H1 (cell line): Measurements from ENCODE around the gene GPC6. TPM values are rescaled to one million over a fixed set of nuclear protein-coding genes. Genes with fewer than 3 reads are reported as not detected.

Experiments
- CBX8 ChIP-seq: fragments of 300-800, 300-1000 bp; sonication (generic); IDR thresholded peaks from 2 replicates; pipeline ENCODE4 v1.7.1; 2016; ENCODE audit warnings: low read depth, low read length, borderline replicate concordance
- CHD2 ChIP-seq: IDR thresholded peaks from 2 replicates; pipeline ENCODE4 v1.6.1; 2012; ENCODE audit warnings: low read length, improper control_type of control experiment
- CTBP2 ChIP-seq: IDR thresholded peaks from 2 replicates; pipeline ENCODE4 v1.7.0; 2011; ENCODE audit warnings: borderline replicate concordance, mild to moderate bottlenecking, moderate library complexity, mixed read lengths, low read length; ENCODE audit not compliant: insufficient read depth, insufficient read length
- EP300 ChIP-seq, 2 experiments: IDR thresholded peaks; 1 replicate in 1 of 2; 2 replicates in 1 of 2; pipeline ENCODE4 v1.6.1; 2011 to 2012; ENCODE audit warnings: low read depth in 2 of 2, low read length in 2 of 2, mild to moderate bottlenecking in 2 of 2, borderline replicate concordance in 1 of 2, inconsistent platforms in 1 of 2, moderate library complexity in 1 of 2
- GTF2F1 ChIP-seq: IDR thresholded peaks from 2 replicates; pipeline ENCODE4 v1.6.1; 2012; ENCODE audit warnings: low read depth, low read length, improper control_type of control experiment, borderline replicate concordance
- KDM5A ChIP-seq: fragments of 200-600 bp; IDR thresholded peaks from 2 replicates; pipeline ENCODE4 v1.7.1; 2012; ENCODE audit warnings: mild to moderate bottlenecking, low read length, inconsistent platforms, mixed read lengths
- SIRT6 ChIP-seq: IDR thresholded peaks from one replicate; pipeline ENCODE4 v1.7.1; 2012; ENCODE audit warnings: low read length, inconsistent platforms
- SIX5 ChIP-seq: IDR thresholded peaks from 2 replicates; pipeline ENCODE4 v1.6.1; 2011; ENCODE audit warnings: mild to moderate bottlenecking, low read depth, low read length
- TEAD4 ChIP-seq: IDR thresholded peaks from 2 replicates; pipeline ENCODE4 v1.6.1; 2012; ENCODE audit warnings: low read depth, low read length, inconsistent platforms, mixed read lengths
- polyA plus RNA-seq, 7 experiments: library from polyadenylated mRNA; depleted of rRNA in 3 of 7; stranded (reverse) in 5 of 7; unstranded in 2 of 7; fragments of >200 nt in 5 of 7; fragments of 200-250 nt in 2 of 7; gene quantifications; 1 replicate in 5 of 7; 2 replicates in 1 of 7; 4 replicates in 1 of 7; pipeline versions ENCODE4 v1.2.1 to v1.2.3, GENCODE V29; 2011 to 2013; ENCODE audit warnings: missing spikeins in 2 of 7, mixed read lengths in 2 of 7
- total RNA-seq: library from RNA; stranded (reverse); fragmentation: NEBNext Ultra II Directional; extraction: Animal tissue kit (Norgen Biotek cat#: 25700); gene quantifications from 2 replicates; pipeline ENCODE4 v1.2.1, GENCODE V29; 2021
- TF ChIP-seq, protein P1 (sequence below): fragments of 300-600 bp; sonication (generic); IDR thresholded peaks from 2 replicates; pipeline ENCODE4 v1.7.1; 2012; ENCODE audit warnings: low read length, moderate library complexity, mild to moderate bottlenecking, inconsistent platforms; ENCODE audit not compliant: insufficient replicate concordance
- TF ChIP-seq, protein P2 (sequence below): IDR thresholded peaks from 2 replicates; pipeline ENCODE4 v1.6.1; 2011; ENCODE audit warnings: low read length, improper control_type of control experiment

GPC6 gene
- total and polyA plus RNA-seq, 2 of the 8 experiments (the other 6 are each of a cell fraction or from before 2014, with no cell fraction given) = 5.4 to 12.0 TPM

DNA sequence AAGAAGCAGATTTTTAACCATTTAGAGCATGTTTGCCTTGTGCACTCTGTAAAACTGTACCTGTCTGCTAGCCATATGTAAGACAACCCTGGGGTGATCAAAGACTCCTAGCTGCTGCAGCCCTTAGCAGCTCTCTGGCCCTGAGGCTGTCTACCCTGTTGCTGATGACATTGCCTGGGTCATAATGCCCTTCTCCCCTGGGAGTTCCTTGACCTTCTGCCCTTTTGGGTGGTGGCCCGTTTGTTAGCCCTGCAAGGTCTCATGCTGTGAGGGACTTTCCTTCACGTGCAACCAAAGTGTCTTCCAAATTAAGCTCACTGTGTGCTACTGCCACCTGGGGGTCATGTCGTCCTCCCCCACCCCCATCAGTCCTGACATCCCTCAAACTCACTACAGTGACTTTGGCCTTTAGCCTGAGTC, 7.4 kb downstream of the GPC6 start (continued):
- TF ChIP-seq, protein P1, sequence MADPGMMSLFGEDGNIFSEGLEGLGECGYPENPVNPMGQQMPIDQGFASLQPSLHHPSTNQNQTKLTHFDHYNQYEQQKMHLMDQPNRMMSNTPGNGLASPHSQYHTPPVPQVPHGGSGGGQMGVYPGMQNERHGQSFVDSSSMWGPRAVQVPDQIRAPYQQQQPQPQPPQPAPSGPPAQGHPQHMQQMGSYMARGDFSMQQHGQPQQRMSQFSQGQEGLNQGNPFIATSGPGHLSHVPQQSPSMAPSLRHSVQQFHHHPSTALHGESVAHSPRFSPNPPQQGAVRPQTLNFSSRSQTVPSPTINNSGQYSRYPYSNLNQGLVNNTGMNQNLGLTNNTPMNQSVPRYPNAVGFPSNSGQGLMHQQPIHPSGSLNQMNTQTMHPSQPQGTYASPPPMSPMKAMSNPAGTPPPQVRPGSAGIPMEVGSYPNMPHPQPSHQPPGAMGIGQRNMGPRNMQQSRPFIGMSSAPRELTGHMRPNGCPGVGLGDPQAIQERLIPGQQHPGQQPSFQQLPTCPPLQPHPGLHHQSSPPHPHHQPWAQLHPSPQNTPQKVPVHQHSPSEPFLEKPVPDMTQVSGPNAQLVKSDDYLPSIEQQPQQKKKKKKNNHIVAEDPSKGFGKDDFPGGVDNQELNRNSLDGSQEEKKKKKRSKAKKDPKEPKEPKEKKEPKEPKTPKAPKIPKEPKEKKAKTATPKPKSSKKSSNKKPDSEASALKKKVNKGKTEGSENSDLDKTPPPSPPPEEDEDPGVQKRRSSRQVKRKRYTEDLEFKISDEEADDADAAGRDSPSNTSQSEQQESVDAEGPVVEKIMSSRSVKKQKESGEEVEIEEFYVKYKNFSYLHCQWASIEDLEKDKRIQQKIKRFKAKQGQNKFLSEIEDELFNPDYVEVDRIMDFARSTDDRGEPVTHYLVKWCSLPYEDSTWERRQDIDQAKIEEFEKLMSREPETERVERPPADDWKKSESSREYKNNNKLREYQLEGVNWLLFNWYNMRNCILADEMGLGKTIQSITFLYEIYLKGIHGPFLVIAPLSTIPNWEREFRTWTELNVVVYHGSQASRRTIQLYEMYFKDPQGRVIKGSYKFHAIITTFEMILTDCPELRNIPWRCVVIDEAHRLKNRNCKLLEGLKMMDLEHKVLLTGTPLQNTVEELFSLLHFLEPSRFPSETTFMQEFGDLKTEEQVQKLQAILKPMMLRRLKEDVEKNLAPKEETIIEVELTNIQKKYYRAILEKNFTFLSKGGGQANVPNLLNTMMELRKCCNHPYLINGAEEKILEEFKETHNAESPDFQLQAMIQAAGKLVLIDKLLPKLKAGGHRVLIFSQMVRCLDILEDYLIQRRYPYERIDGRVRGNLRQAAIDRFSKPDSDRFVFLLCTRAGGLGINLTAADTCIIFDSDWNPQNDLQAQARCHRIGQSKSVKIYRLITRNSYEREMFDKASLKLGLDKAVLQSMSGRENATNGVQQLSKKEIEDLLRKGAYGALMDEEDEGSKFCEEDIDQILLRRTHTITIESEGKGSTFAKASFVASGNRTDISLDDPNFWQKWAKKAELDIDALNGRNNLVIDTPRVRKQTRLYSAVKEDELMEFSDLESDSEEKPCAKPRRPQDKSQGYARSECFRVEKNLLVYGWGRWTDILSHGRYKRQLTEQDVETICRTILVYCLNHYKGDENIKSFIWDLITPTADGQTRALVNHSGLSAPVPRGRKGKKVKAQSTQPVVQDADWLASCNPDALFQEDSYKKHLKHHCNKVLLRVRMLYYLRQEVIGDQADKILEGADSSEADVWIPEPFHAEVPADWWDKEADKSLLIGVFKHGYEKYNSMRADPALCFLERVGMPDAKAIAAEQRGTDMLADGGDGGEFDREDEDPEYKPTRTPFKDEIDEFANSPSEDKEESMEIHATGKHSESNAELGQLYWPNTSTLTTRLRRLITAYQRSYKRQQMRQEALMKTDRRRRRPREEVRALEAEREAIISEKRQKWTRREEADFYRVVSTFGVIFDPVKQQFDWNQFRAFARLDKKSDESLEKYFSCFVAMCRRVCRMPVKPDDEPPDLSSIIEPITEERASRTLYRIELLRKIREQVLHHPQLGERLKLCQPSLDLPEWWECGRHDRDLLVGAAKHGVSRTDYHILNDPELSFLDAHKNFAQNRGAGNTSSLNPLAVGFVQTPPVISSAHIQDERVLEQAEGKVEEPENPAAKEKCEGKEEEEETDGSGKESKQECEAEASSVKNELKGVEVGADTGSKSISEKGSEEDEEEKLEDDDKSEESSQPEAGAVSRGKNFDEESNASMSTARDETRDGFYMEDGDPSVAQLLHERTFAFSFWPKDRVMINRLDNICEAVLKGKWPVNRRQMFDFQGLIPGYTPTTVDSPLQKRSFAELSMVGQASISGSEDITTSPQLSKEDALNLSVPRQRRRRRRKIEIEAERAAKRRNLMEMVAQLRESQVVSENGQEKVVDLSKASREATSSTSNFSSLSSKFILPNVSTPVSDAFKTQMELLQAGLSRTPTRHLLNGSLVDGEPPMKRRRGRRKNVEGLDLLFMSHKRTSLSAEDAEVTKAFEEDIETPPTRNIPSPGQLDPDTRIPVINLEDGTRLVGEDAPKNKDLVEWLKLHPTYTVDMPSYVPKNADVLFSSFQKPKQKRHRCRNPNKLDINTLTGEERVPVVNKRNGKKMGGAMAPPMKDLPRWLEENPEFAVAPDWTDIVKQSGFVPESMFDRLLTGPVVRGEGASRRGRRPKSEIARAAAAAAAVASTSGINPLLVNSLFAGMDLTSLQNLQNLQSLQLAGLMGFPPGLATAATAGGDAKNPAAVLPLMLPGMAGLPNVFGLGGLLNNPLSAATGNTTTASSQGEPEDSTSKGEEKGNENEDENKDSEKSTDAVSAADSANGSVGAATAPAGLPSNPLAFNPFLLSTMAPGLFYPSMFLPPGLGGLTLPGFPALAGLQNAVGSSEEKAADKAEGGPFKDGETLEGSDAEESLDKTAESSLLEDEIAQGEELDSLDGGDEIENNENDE = peak; percentile 76
- TF ChIP-seq TEAD4 (peak; percentile 50; the same call in 1 of the 2 replicates), GTF2F1 (no peak), SIX5 (no peak), SIRT6 (no peak), KDM5A (no peak), EP300 (IDR thresholded peaks at IDR 0.05; ENCODE audit: borderline replicate concordance in 1 of 2, low read depth in 2 of 2, low read length in 2 of 2) (peak; percentile 21 to 92; a peak in 2 of 3 replicates), CBX8 (no peak), CHD2 (peak; percentile 65; the same call in 1 of the 2 replicates), CTBP2 (no peak)
- TF ChIP-seq, protein P2, sequence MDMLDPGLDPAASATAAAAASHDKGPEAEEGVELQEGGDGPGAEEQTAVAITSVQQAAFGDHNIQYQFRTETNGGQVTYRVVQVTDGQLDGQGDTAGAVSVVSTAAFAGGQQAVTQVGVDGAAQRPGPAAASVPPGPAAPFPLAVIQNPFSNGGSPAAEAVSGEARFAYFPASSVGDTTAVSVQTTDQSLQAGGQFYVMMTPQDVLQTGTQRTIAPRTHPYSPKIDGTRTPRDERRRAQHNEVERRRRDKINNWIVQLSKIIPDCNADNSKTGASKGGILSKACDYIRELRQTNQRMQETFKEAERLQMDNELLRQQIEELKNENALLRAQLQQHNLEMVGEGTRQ = no peak
